DOHH2 (cell line): ENCODE measurements around the gene ATXN3L.

Experiments used
- H3F3A ChIP-seq: fragments of 200-600 bp; sonication (generic), shearing (Covaris generic); 2 replicates; pipeline ENCODE4 v1.6.0; 2016; ENCODE audit warnings: antibody characterized with exemption, mild to moderate bottlenecking; ENCODE audit not compliant: control insufficient read depth, insufficient read depth
- H3K27ac ChIP-seq: fragments of 200-600 bp; sonication (generic); 2 replicates; pipeline ENCODE4 v1.5.1; 2014; ENCODE audit warnings: low read depth, mild to moderate bottlenecking, low read length, moderate library complexity
- H3K27me3 ChIP-seq: fragments of 200-600 bp; sonication (generic); 2 replicates; pipeline ENCODE4 v1.6.1; 2014; ENCODE audit warnings: mild to moderate bottlenecking, low read length, mixed read lengths; ENCODE audit not compliant: control insufficient read depth
- H3K36me3 ChIP-seq: fragments of 200-600 bp; sonication (generic); 2 replicates; pipeline ENCODE4 v1.6.1; 2014; ENCODE audit warnings: mild to moderate bottlenecking, low read length, moderate library complexity, mixed read lengths; ENCODE audit not compliant: control insufficient read depth
- H3K4me1 ChIP-seq: fragments of 200-600 bp; sonication (generic); 2 replicates; pipeline ENCODE4 v1.6.1; 2014; ENCODE audit warnings: mild to moderate bottlenecking, low read length, mixed read lengths; ENCODE audit not compliant: control insufficient read depth
- H3K4me2 ChIP-seq: fragments of 200-600 bp; sonication (generic); 2 replicates; pipeline ENCODE4 v1.6.0; 2014; ENCODE audit warnings: mild to moderate bottlenecking, low read length, moderate library complexity
- H3K4me3 ChIP-seq: fragments of 200-600 bp; sonication (generic); 2 replicates; pipeline ENCODE4 v1.5.1; 2014; ENCODE audit warnings: mild to moderate bottlenecking, low read length, mixed read lengths
- H3K79me2 ChIP-seq: fragments of 200-600 bp; sonication (generic); 2 replicates; pipeline ENCODE4 v1.6.1; 2014; ENCODE audit warnings: mild to moderate bottlenecking, low read length, mixed read lengths; ENCODE audit not compliant: control insufficient read depth
- H3K9me2 ChIP-seq: fragments of 200-600 bp; sonication (generic); replicated peaks from 2 replicates; pipeline ENCODE4 v1.6.1; 2014; ENCODE audit warnings: mild to moderate bottlenecking, low read length, mixed read lengths; ENCODE audit not compliant: control insufficient read depth
- H3K9me3 ChIP-seq: fragments of 200-600 bp; sonication (generic); 2 replicates; pipeline ENCODE4 v1.6.1; 2014; ENCODE audit warnings: antibody characterized with exemption, low read length, mixed read lengths; ENCODE audit not compliant: control insufficient read depth, insufficient read depth
- H4K20me1 ChIP-seq: fragments of 200-600 bp; sonication (generic); 2 replicates; pipeline ENCODE4 v1.6.0; 2014; ENCODE audit warnings: low read depth, mild to moderate bottlenecking, antibody characterized with exemption, low read length, moderate library complexity; ENCODE audit not compliant: control insufficient read depth, insufficient read depth
- EZH2phosphoT487 ChIP-seq: fragments of 200-600 bp; sonication (generic); IDR thresholded peaks from 2 replicates; pipeline ENCODE4 v1.6.1; 2017; ENCODE audit warnings: borderline replicate concordance, mild to moderate bottlenecking, antibody characterized with exemption, low read length, moderate library complexity, mixed read lengths
- TF ChIP-seq, protein P1 (sequence below): fragments of 200-600 bp; sonication (generic); IDR thresholded peaks from one replicate; pipeline ENCODE4 v1.5.1; 2014; ENCODE audit warnings: antibody characterized with exemption, mild to moderate bottlenecking, low read depth, low read length; ENCODE audit not compliant: poor library complexity, severe bottlenecking

Gene ATXN3L

DNA sequence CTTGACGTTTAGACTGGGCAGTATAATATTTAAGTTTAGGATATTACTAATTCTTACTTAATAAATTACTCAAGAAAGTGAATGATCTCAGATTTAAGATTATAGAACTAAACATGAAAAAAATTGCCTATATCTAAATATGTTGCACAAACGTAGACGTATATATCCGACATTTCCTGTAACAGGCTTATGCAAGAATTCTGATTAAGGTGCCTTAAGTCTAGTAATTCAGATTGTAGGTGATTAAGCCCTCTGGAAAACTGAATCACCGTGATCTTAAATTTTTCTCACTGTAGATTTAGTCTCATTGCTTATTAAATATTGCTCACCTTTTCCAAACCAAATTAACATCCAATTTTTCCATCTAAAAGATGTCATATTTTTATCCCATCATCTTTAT, 24.0 kb downstream of the ATXN3L start:
- Histone ChIP-seq H3K4me3 (no peak overlapping the region), H3K79me2 (no peaks in the 10 kb centered on the region), H3F3A (no peaks in the 10 kb centered on the region), H3K4me1 (peaks cover 6% of the 10 kb centered on the region), H3K4me2 (no peak overlapping the region), H3K27me3 (no peaks in the 10 kb centered on the region), H3K9me2 (no peaks in the 10 kb centered on the region), H3K27ac (no peak overlapping the region), H3K36me3 (no peaks in the 10 kb centered on the region), H3K9me3 (no peaks in the 10 kb centered on the region), H4K20me1 (no peaks in the 10 kb centered on the region)
- TF ChIP-seq, protein P1, sequence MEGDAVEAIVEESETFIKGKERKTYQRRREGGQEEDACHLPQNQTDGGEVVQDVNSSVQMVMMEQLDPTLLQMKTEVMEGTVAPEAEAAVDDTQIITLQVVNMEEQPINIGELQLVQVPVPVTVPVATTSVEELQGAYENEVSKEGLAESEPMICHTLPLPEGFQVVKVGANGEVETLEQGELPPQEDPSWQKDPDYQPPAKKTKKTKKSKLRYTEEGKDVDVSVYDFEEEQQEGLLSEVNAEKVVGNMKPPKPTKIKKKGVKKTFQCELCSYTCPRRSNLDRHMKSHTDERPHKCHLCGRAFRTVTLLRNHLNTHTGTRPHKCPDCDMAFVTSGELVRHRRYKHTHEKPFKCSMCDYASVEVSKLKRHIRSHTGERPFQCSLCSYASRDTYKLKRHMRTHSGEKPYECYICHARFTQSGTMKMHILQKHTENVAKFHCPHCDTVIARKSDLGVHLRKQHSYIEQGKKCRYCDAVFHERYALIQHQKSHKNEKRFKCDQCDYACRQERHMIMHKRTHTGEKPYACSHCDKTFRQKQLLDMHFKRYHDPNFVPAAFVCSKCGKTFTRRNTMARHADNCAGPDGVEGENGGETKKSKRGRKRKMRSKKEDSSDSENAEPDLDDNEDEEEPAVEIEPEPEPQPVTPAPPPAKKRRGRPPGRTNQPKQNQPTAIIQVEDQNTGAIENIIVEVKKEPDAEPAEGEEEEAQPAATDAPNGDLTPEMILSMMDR = no peak
- no peak for TF ChIP-seq EZH2phosphoT487

DNA sequence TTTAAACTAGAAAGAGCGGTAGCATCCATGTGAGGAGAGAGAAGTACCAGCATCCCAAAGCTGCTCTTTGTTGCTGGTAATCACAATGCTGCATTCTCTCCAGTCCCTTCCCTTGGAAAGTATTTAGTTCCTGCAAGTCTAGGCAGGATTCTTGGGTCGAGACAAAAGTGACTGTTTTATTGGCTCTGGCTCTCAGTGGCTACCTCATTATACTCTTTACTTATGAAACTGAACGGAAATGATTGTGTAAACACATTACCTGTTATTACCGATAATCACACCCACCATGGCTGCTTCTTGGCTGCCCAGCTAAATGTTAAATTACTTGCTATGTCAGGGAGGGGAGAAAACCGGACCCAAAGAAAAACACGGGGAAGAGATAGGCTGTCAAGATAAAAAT, 26.2 kb downstream of the ATXN3L start:
- no peaks in the 10 kb centered on the region for H4K20me1 ChIP-seq
- TF ChIP-seq EZH2phosphoT487 = no peak
- TF ChIP-seq, protein P1 = no peak
- H3K79me2 ChIP-seq = no peaks in the 10 kb centered on the region

DNA sequence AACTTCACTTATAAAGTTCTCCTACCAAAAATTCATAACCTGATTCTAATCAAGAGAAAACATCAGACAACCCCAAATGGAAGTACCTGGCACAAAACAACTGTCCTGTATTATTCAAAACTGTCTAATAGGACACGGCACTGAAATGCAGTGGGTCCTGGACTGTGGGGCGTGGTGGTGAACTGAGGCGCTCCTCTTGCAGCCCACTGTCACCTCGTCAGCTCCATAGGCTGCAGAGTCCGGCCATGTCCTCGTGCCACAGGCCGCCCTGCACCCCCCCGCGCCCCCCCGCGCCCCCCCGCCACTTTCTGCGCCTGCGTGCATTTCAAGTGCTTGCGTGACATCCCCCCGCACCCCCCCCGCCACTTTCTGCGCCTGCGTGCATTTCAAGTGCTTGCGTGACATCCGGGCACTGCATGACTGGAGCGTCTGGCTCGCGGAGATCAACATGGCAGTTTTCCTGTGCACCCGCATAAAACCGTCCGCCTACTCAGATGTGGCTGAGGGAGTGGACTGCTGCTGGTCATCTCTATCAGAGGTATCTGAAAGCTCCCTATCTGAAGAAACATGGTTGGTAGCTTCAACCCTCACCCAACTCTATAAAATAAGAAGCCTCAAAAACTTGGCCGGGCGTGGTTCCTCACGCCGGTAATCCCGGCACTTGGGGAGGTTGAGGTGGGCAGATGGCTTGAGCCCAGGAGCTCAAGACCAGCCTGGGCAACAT, 28.8 kb downstream of the ATXN3L start:
- no peaks in the 10 kb centered on the region for H4K20me1 ChIP-seq
- H3K4me3 ChIP-seq = no peak overlapping the region
- H3F3A ChIP-seq = no peaks in the 10 kb centered on the region
- no peak overlapping the region for H3K4me2 ChIP-seq
- H3K27me3 ChIP-seq = no peaks in the 10 kb centered on the region
- no peak for TF ChIP-seq EZH2phosphoT487
- TF ChIP-seq, protein P1 = no peak
- H3K4me1 ChIP-seq = no peaks in the 10 kb centered on the region
- H3K9me2 ChIP-seq = no peaks in the 10 kb centered on the region
- H3K36me3 ChIP-seq = no peaks in the 10 kb centered on the region
- H3K27ac ChIP-seq = no peak overlapping the region
- H3K9me3 ChIP-seq = no peaks in the 10 kb centered on the region
- no peaks in the 10 kb centered on the region for H3K79me2 ChIP-seq

More for the DNA sequence above, 26.2 kb downstream of the ATXN3L start:
- no peak overlapping the region for H3K4me2 ChIP-seq
- H3K9me2 ChIP-seq = no peaks in the 10 kb centered on the region
- no peak overlapping the region for H3K27ac ChIP-seq
- H3K4me3 ChIP-seq = no peak overlapping the region
- H3K4me1 ChIP-seq = peaks cover 6% of the 10 kb centered on the region
- no peaks in the 10 kb centered on the region for H3K27me3 ChIP-seq
- no peaks in the 10 kb centered on the region for H3K9me3 ChIP-seq
- H3K36me3 ChIP-seq = no peaks in the 10 kb centered on the region
- no peaks in the 10 kb centered on the region for H3F3A ChIP-seq
